B cell (primary cell): ENCODE measurements around the gene HOATZ. TPM values are rescaled to one million over a fixed set of nuclear protein-coding genes. Genes with fewer than 3 reads are reported as not detected.

Experiments
- ATAC-seq: fragments of 200-7000 bp; cut with Tn5 transposase; one replicate; pipeline ENCODE4 v1.10.0; 2021; ENCODE audit warnings: low read depth, mild to moderate bottlenecking, moderate number of reproducible peaks, moderate library complexity
- CTCF ChIA-PET: fragments of 350-600 bp; sonication (Branson Sonifier 250); formaldehyde crosslinking; loops from one replicate; lab custom pipeline; 2021; ENCODE audit warnings: antibody characterized with exemption, inconsistent platforms; lab: Charles Lee
- POLR2A ChIA-PET: fragments of 350-600 bp; sonication (Branson Sonifier 250); formaldehyde crosslinking; loops from one replicate; lab custom pipeline; 2021; ENCODE audit warnings: antibody characterized with exemption; lab: Charles Lee
- DNase-seq: peaks from one replicate; pipeline ENCODE4 v3.0.0; 2013
- H2AFZ ChIP-seq: 2 replicates; pipeline ENCODE4 v1.6.1; 2012; ENCODE audit warnings: mild to moderate bottlenecking, low read depth, low read length; ENCODE audit not compliant: insufficient read depth, poor library complexity, severe bottlenecking
- H3K27ac ChIP-seq, 2 donors: 1 replicate in 1 of 2; 2 replicates in 1 of 2; pipeline ENCODE4 v1.5.1; 2012 to 2013; ENCODE audit warnings: low read length in 2 of 2, mild to moderate bottlenecking in 2 of 2, moderate library complexity in 1 of 2
- H3K27me3 ChIP-seq, 4 experiments: fragments of 200-600 bp in 1 of 4; sonication (generic) in 1 of 4; replicated peaks in 1 of 4; 1 replicate in 2 of 4; 2 replicates in 2 of 4; pipeline versions ENCODE4 v1.6.1 to v1.7.0; 2013 to 2016; ENCODE audit warnings: low read length in 3 of 4, mild to moderate bottlenecking in 2 of 4, mixed read lengths in 1 of 4, moderate library complexity in 1 of 4; ENCODE audit not compliant: insufficient read depth in 4 of 4, control insufficient read depth in 3 of 4; ENCODE audit errors: control extremely low read depth in 1 of 4
- H3K36me3 ChIP-seq, 2 experiments: replicated peaks in 1 of 2; 1 replicate in 1 of 2; 2 replicates in 1 of 2; pipeline versions ENCODE4 v1.6.1 to v1.7.1; 2013; ENCODE audit warnings: low read length in 1 of 2; ENCODE audit not compliant: insufficient read depth in 2 of 2, control insufficient read depth in 1 of 2; ENCODE audit errors: control extremely low read depth in 1 of 2, extremely low read depth in 1 of 2
- H3K4me1 ChIP-seq, 2 donors: fragments of 200-600 bp in 1 of 2; sonication (generic) in 1 of 2; 1 replicate in 1 of 2; 2 replicates in 1 of 2; pipeline versions ENCODE4 v1.5.1 to v1.6.1; 2013 to 2017; ENCODE audit warnings: low read length in 2 of 2; ENCODE audit not compliant: control insufficient read depth in 2 of 2, insufficient read depth in 2 of 2
- H3K4me2 ChIP-seq: replicated peaks from 2 replicates; pipeline ENCODE3; 2012; ENCODE audit warnings: mild to moderate bottlenecking, low read depth, low read length; ENCODE audit not compliant: poor library complexity, severe bottlenecking
- H3K4me3 ChIP-seq, 5 experiments: fragments of 200-600 bp in 1 of 5; sonication (generic) in 1 of 5; 1 replicate in 3 of 5; 2 replicates in 2 of 5; pipeline versions ENCODE4 v1.5.1 to v1.7.0; 2011 to 2016; ENCODE audit warnings: low read length in 4 of 5, mild to moderate bottlenecking in 4 of 5, low read depth in 2 of 5, control low read depth in 1 of 5, moderate library complexity in 1 of 5; ENCODE audit not compliant: insufficient read depth in 1 of 5; ENCODE audit errors: control extremely low read depth in 1 of 5, extremely low read depth in 1 of 5
- H3K79me2 ChIP-seq: fragments of 200-600 bp; sonication (generic); one replicate; pipeline ENCODE4 v1.6.0; 2016; ENCODE audit warnings: low read length; ENCODE audit not compliant: control insufficient read depth, insufficient read depth
- H3K9ac ChIP-seq: fragments of 200-600 bp; sonication (generic); 2 replicates; pipeline ENCODE4 v1.6.1; 2017; ENCODE audit warnings: mild to moderate bottlenecking, low read length, moderate library complexity
- H3K9me3 ChIP-seq, 3 donors: one replicate each; pipeline versions ENCODE4 v1.6.1 to v1.7.1; 2013; ENCODE audit warnings: low read length in 2 of 3; ENCODE audit not compliant: control insufficient read depth in 2 of 3, insufficient read depth in 1 of 3; ENCODE audit errors: control extremely low read depth in 1 of 3
- H4K20me1 ChIP-seq: 2 replicates; pipeline ENCODE4 v1.6.0; 2012; ENCODE audit warnings: mild to moderate bottlenecking, low read length; ENCODE audit not compliant: insufficient read depth, control insufficient read depth, poor library complexity, severe bottlenecking
- H3K27ac Mint-ChIP-seq: one replicate; pipeline ENCODE4 v1.8.0; 2021; ENCODE audit warnings: mixed read lengths
- H3K27me3 Mint-ChIP-seq: one replicate; pipeline ENCODE4 v1.8.0; 2021; ENCODE audit warnings: mixed read lengths
- H3K4me1 Mint-ChIP-seq: one replicate; pipeline ENCODE4 v1.8.0; 2021; ENCODE audit warnings: mixed read lengths
- H3K4me3 Mint-ChIP-seq: one replicate; pipeline ENCODE4 v1.8.0; 2021; ENCODE audit warnings: mixed read lengths
- H3K9me3 Mint-ChIP-seq: one replicate; pipeline ENCODE4 v1.8.0; 2022; ENCODE audit warnings: mixed read lengths; ENCODE audit not compliant: insufficient read depth
- CTCF ChIP-seq: fragments of 200-600 bp; IDR thresholded peaks from one replicate; pipeline ENCODE4 v1.8.0; 2022; ENCODE audit warnings: antibody characterized with exemption, mild to moderate bottlenecking
- EZH2 ChIP-seq: IDR thresholded peaks from 2 replicates; pipeline ENCODE4 v1.6.1; 2012; ENCODE audit warnings: borderline replicate concordance, low read depth, mild to moderate bottlenecking, moderate library complexity, low read length; ENCODE audit not compliant: insufficient read depth, poor library complexity, severe bottlenecking
- WGBS: methylation state at CpG from one replicate; pipeline ENCODE4 v1.1.5; 2013; ENCODE audit warnings: missing lambda C conversion rate; ENCODE audit not compliant: insufficient coverage; 5-methylcytosine and 5-hydroxymethylcytosine counted together
- intact Hi-C: fragments of 100-400 bp; cut with micrococcal nuclease; formaldehyde crosslinking; loops from one replicate; pipeline ENCODE4 v1.10.0; 2022
- polyA plus RNA-seq: library from polyadenylated mRNA; depleted of rRNA; stranded (reverse); fragments of >200 nt; gene quantifications from 2 replicates; pipeline ENCODE4 v1.2.3, GENCODE V29; 2012
- total RNA-seq, 2 donors: library from RNA; stranded (reverse); fragments of 120-200 nt in 1 of 2; gene quantifications; 1 replicate in 1 of 2; 2 replicates in 1 of 2; pipeline versions ENCODE4 v1.2.3 to v1.2.4, GENCODE V29; 2013 to 2022

The HOATZ gene
- total and polyA plus RNA-seq, 2 donors (not counting 1 experiment from before 2014, with no cell fraction given), result not detected

- no peaks in the 10 kb centered on the region for H3K9me3 ChIP-seq
- Mint-ChIP-seq H3K4me3 (no peak overlapping the region), H3K9me3 (no peaks in the 10 kb centered on the region), H3K27me3 (no peaks in the 10 kb centered on the region), H3K4me1 (peaks cover 5% of the 10 kb centered on the region), H3K27ac (no peak overlapping the region)
- CTCF ChIA-PET, result interaction anchor here (0.8 to 3.4 kb wide), 4 partner anchors 15 to 261 kb away, joined by 3 to 14 read pairs (median 4); no protein-coding TSS in a partner anchor
- TF ChIP-seq EZH2 (no peak), CTCF (no peak)
- no peak overlapping the region for H3K27ac ChIP-seq
- no peaks in the 10 kb centered on the region for H3K27me3 ChIP-seq
- no peaks in the 10 kb centered on the region for H3K79me2 ChIP-seq
- no peak for ATAC-seq
- H3K4me1 ChIP-seq, result no peaks in the 10 kb centered on the region
- H2AFZ ChIP-seq, result no peak overlapping the region
- DNase-seq, result no peak
- no peaks in the 10 kb centered on the region for H3K36me3 ChIP-seq
- H3K9ac ChIP-seq, result no peak overlapping the region
- no peak overlapping the region for H3K4me2 ChIP-seq
- no peak overlapping the region for H3K4me3 ChIP-seq
- POLR2A ChIA-PET, result no interaction called here
- intact Hi-C loops, result no loop called here
- no peaks in the 10 kb centered on the region for H4K20me1 ChIP-seq
Measured at GRCh38 chr11:111582163-111582562, 67.6 kb downstream of the HOATZ start.

GRCh38 chr11:111582881-111583280, 68.3 kb downstream of the HOATZ start:
- no peak overlapping the region for H3K4me3 ChIP-seq
- ChIA-PET CTCF (interaction anchor here (0.9 to 3.4 kb wide), 4 partner anchors 194 to 261 kb away, joined by 3 to 14 read pairs (median 4); no protein-coding TSS in a partner anchor), POLR2A (no interaction called here)
- DNase-seq, result no peak
- no peaks in the 10 kb centered on the region for H4K20me1 ChIP-seq
- H3K9me3 ChIP-seq, result no peaks in the 10 kb centered on the region
- no peaks in the 10 kb centered on the region for H3K79me2 ChIP-seq
- H3K4me2 ChIP-seq, result no peak overlapping the region
- Mint-ChIP-seq H3K4me3 (no peak overlapping the region), H3K9me3 (no peaks in the 10 kb centered on the region), H3K27me3 (no peaks in the 10 kb centered on the region), H3K27ac (no peak overlapping the region), H3K4me1 (peaks cover 5% of the 10 kb centered on the region)
- TF ChIP-seq CTCF, result no peak
- TF ChIP-seq EZH2, result no peak
- ATAC-seq, result no peak
- no peak overlapping the region for H2AFZ ChIP-seq
- no peak overlapping the region for H3K27ac ChIP-seq
- intact Hi-C loops, result no loop called here
- no peak overlapping the region for H3K9ac ChIP-seq
- H3K36me3 ChIP-seq, result no peaks in the 10 kb centered on the region
- H3K4me1 ChIP-seq, result no peaks in the 10 kb centered on the region
- no CpG with 5 or more reads among the region's 4 CpGs for WGBS
- no peaks in the 10 kb centered on the region for H3K27me3 ChIP-seq
